ENCODE data around the gene TUBGCP6.
A peak's percentile ranks its signal among the peaks of the same experiment; 100 is the strongest.

TUBGCP6 gene

GRCh38 chr22:50184004-50184901 lies 60.6 kb downstream of the TUBGCP6 start:
- Histone ChIP-seq H3K36me3 (ENCODE audit: control insufficient read depth, insufficient read depth, low read length) (no peaks in the 10 kb centered on the region), H3K9me3 (ENCODE audit: control insufficient read depth, low read length) (no peaks in the 10 kb centered on the region), H3K4me3 (ENCODE audit: low read depth, low read length) (no peak overlapping the region), H3K9ac (no peak overlapping the region), H3K27ac (no peak overlapping the region), H3K27me3 (ENCODE audit: control insufficient read depth, insufficient read depth, low read length) (no peaks in the 10 kb centered on the region), H3K4me1 (no peaks in the 10 kb centered on the region), H3K4me2 (ENCODE audit: low read length) (no peak overlapping the region), H3K79me2 (no peaks in the 10 kb centered on the region), H2AFZ (no peak overlapping the region)
- no peak for TF ChIP-seq CTCF (IDR thresholded peaks at IDR 0.05)

GRCh38 chr22:50183141-50183971 lies 61.5 kb downstream of the TUBGCP6 start:
- H3K9me3 ChIP-seq (ENCODE audit: control insufficient read depth, low read length): no peaks in the 10 kb centered on the region
- no peaks in the 10 kb centered on the region for H3K79me2 ChIP-seq
- H3K27ac ChIP-seq: no peak overlapping the region
- H2AFZ ChIP-seq: peak overlapping the region; percentile 33
- no peak overlapping the region for H3K4me3 ChIP-seq (ENCODE audit: low read depth, low read length)
- no peaks in the 10 kb centered on the region for H3K4me1 ChIP-seq
- peak overlapping the region; percentile 11 for H3K4me2 ChIP-seq (ENCODE audit: low read length)
- H3K36me3 ChIP-seq (ENCODE audit: control insufficient read depth, insufficient read depth, low read length): no peaks in the 10 kb centered on the region
- H3K27me3 ChIP-seq (ENCODE audit: control insufficient read depth, insufficient read depth, low read length): no peaks in the 10 kb centered on the region
- H3K9ac ChIP-seq: no peak overlapping the region
- TF ChIP-seq CTCF (IDR thresholded peaks at IDR 0.05): no peak

- no peak for TF ChIP-seq CTCF (IDR thresholded peaks at IDR 0.05)
- Histone ChIP-seq H3K36me3 (ENCODE audit: control insufficient read depth, insufficient read depth, low read length) (no peaks in the 10 kb centered on the region), H3K27me3 (ENCODE audit: control insufficient read depth, insufficient read depth, low read length) (no peaks in the 10 kb centered on the region), H3K9ac (no peak overlapping the region), H2AFZ (peak overlapping the region; percentile 33), H3K4me1 (no peaks in the 10 kb centered on the region), H3K79me2 (no peaks in the 10 kb centered on the region), H3K4me3 (ENCODE audit: low read depth, low read length) (no peak overlapping the region), H3K27ac (no peak overlapping the region), H3K4me2 (ENCODE audit: low read length) (peak overlapping the region; percentile 11), H3K9me3 (ENCODE audit: control insufficient read depth, low read length) (no peaks in the 10 kb centered on the region)
Measured at GRCh38 chr22:50182176-50183081, 62.4 kb downstream of the TUBGCP6 start.

- no peak overlapping the region for H3K4me3 ChIP-seq (ENCODE audit: low read depth, low read length)
- H3K79me2 ChIP-seq: no peaks in the 10 kb centered on the region
- no peaks in the 10 kb centered on the region for H3K4me1 ChIP-seq
- H3K27me3 ChIP-seq (ENCODE audit: control insufficient read depth, insufficient read depth, low read length): no peaks in the 10 kb centered on the region
- no peak overlapping the region for H3K27ac ChIP-seq
- no peak overlapping the region for H3K4me2 ChIP-seq (ENCODE audit: low read length)
- no peak overlapping the region for H2AFZ ChIP-seq
- TF ChIP-seq CTCF (IDR thresholded peaks at IDR 0.05): no peak
- H3K9me3 ChIP-seq (ENCODE audit: control insufficient read depth, low read length): no peaks in the 10 kb centered on the region
- no peak overlapping the region for H3K9ac ChIP-seq
- no peaks in the 10 kb centered on the region for H3K36me3 ChIP-seq (ENCODE audit: control insufficient read depth, insufficient read depth, low read length)
Measured at GRCh38 chr22:50180727-50181521, 63.9 kb downstream of the TUBGCP6 start.

Measured in parathyroid adenoma (tissue), 2 donors.